H1 (cell line): ENCODE data around the gene COL26A1. TPM values are rescaled to one million over a fixed set of nuclear protein-coding genes. Genes with fewer than 3 reads are reported as not detected.

Experiments used
- CTCF ChIA-PET: fragments of 300-600 bp; sonication (Branson Sonifier 250); formaldehyde crosslinking; loops from one replicate; lab custom pipeline; 2021; ENCODE audit not compliant: partially characterized antibody; lab: Charles Lee
- POLR2A ChIA-PET: fragments of 300-600 bp; sonication (Branson Sonifier 250); formaldehyde crosslinking; loops from one replicate; lab custom pipeline; 2021; ENCODE audit warnings: inconsistent platforms; ENCODE audit not compliant: partially characterized antibody; lab: Charles Lee
- DNase-seq, 2 experiments: peaks; one replicate each; pipeline versions ENCODE4 v3.0.0 to v3.0.0-alpha.2; 2010 to 2022; ENCODE audit warnings: low spot score in 2 of 2, low read depth in 1 of 2, mixed read lengths in 1 of 2
- FAIRE-seq: peaks from 2 replicates; lab custom pipeline; 2011; peaks lifted over from hg19 to GRCh38; lab: Jason Lieb, UNC
- H2AFZ ChIP-seq: 2 replicates; pipeline ENCODE4 v1.8.1; 2012; ENCODE audit warnings: low read length, inconsistent platforms
- H2AK5ac ChIP-seq: 2 replicates; pipeline ENCODE4 v1.6.1; 2013; ENCODE audit warnings: low read depth, low read length
- H2BK120ac ChIP-seq: replicated peaks from 2 replicates; pipeline ENCODE3; 2013; ENCODE audit warnings: low read depth, low read length, inconsistent platforms
- H2BK12ac ChIP-seq: 2 replicates; pipeline ENCODE4 v1.6.1; 2013; ENCODE audit warnings: low read depth, low read length
- H2BK15ac ChIP-seq: 2 replicates; pipeline ENCODE4 v1.6.1; 2013; ENCODE audit warnings: low read length
- H2BK20ac ChIP-seq: 2 replicates; pipeline ENCODE4 v1.6.1; 2013; ENCODE audit warnings: low read length
- H2BK5ac ChIP-seq: 2 replicates; pipeline ENCODE4 v1.6.1; 2013; ENCODE audit warnings: low read depth, low read length
- H3K14ac ChIP-seq: 2 replicates; pipeline ENCODE4 v1.6.1; 2013; ENCODE audit warnings: inconsistent platforms; ENCODE audit not compliant: insufficient read length
- H3K18ac ChIP-seq: 2 replicates; pipeline ENCODE4 v1.6.1; 2013; ENCODE audit warnings: low read length; ENCODE audit errors: extremely low read depth
- H3K23ac ChIP-seq: 2 replicates; pipeline ENCODE4 v1.6.1; 2013; ENCODE audit warnings: inconsistent platforms; ENCODE audit not compliant: insufficient read length
- H3K23me2 ChIP-seq: 2 replicates; pipeline ENCODE4 v1.6.1; 2013; ENCODE audit warnings: low read depth, low read length
- H3K27ac ChIP-seq: 2 replicates; pipeline ENCODE4 v1.6.1; 2011; ENCODE audit warnings: low read depth, low read length, inconsistent platforms
- H3K27me3 ChIP-seq, 4 experiments: replicated peaks in 1 of 4; 1 replicate in 1 of 4; 2 replicates in 3 of 4; pipeline versions ENCODE4 v1.6.1 to v1.8.1; 2011 to 2013; ENCODE audit warnings: low read length in 3 of 4, mild to moderate bottlenecking in 3 of 4, inconsistent platforms in 2 of 4, mixed read lengths in 2 of 4, moderate library complexity in 1 of 4; ENCODE audit not compliant: control insufficient read depth in 3 of 4, insufficient read depth in 3 of 4; ENCODE audit errors: extremely low read depth in 1 of 4
- H3K36me3 ChIP-seq, 4 experiments: 2 replicates each; pipeline versions ENCODE4 v1.6.1 to v1.8.1; 2011 to 2013; ENCODE audit warnings: mild to moderate bottlenecking in 4 of 4, low read length in 3 of 4, moderate library complexity in 2 of 4, control low read depth in 1 of 4, inconsistent platforms in 1 of 4; ENCODE audit not compliant: insufficient read depth in 4 of 4, control insufficient read depth in 2 of 4
- H3K4ac ChIP-seq: replicated peaks from 2 replicates; pipeline ENCODE3; 2013; ENCODE audit warnings: low read length, low read depth, mixed read lengths, inconsistent platforms; ENCODE audit not compliant: insufficient read length
- H3K4me1 ChIP-seq, 4 experiments: replicated peaks in 1 of 4; 1 replicate in 1 of 4; 2 replicates in 3 of 4; pipeline versions ENCODE4 v1.6.1 to v1.8.1; 2011 to 2013; ENCODE audit warnings: low read length in 3 of 4, inconsistent platforms in 2 of 4, mixed read lengths in 1 of 4; ENCODE audit not compliant: insufficient read depth in 4 of 4, control insufficient read depth in 3 of 4
- H3K4me2 ChIP-seq, 2 experiments: 2 replicates each; pipeline versions ENCODE4 v1.6.1 to v1.8.1; 2011 to 2013; ENCODE audit warnings: low read depth in 2 of 2, low read length in 2 of 2, control low read depth in 1 of 2, inconsistent platforms in 1 of 2, mild to moderate bottlenecking in 1 of 2; ENCODE audit not compliant: insufficient read depth in 1 of 2
- H3K4me3 ChIP-seq, 4 experiments: fragments of 200-600, 300-600 bp in 1 of 4; sonication (generic), shearing (Covaris generic), sonication (Bioruptor Twin) in 1 of 4; 2 replicates each; pipeline versions ENCODE4 v1.5.1 to v1.8.1; 2011 to 2016; ENCODE audit warnings: low read length in 4 of 4, low read depth in 3 of 4, control low read depth in 2 of 4, inconsistent platforms in 2 of 4, mild to moderate bottlenecking in 2 of 4, mixed read lengths in 1 of 4, moderate library complexity in 1 of 4; ENCODE audit not compliant: insufficient read depth in 2 of 4; ENCODE audit errors: extremely low read depth in 1 of 4
- H3K56ac ChIP-seq: replicated peaks from 2 replicates; pipeline ENCODE3; 2013; ENCODE audit warnings: low read depth, mild to moderate bottlenecking, mixed read lengths, low read length, inconsistent platforms; ENCODE audit not compliant: insufficient read length
- H3K79me1 ChIP-seq: 2 replicates; pipeline ENCODE4 v1.6.1; 2013; ENCODE audit warnings: low read depth, low read length, control low read depth
- H3K79me2 ChIP-seq, 2 experiments: 2 replicates each; pipeline versions ENCODE4 v1.6.1 to v1.8.1; 2012 to 2013; ENCODE audit warnings: low read length in 2 of 2, mild to moderate bottlenecking in 2 of 2, inconsistent platforms in 1 of 2; ENCODE audit not compliant: insufficient read depth in 2 of 2, control insufficient read depth in 1 of 2
- H3K9ac ChIP-seq, 4 experiments: replicated peaks in 1 of 4; 1 replicate in 1 of 4; 2 replicates in 3 of 4; pipeline versions ENCODE4 v1.6.1 to v1.8.1; 2011 to 2013; ENCODE audit warnings: low read depth in 3 of 4, low read length in 3 of 4, control low read depth in 2 of 4, mild to moderate bottlenecking in 2 of 4, moderate library complexity in 2 of 4, inconsistent platforms in 1 of 4; ENCODE audit errors: extremely low read depth in 1 of 4
- H3K9me3 ChIP-seq, 2 experiments: 2 replicates each; pipeline versions ENCODE4 v1.6.1 to v1.8.1; 2012 to 2013; ENCODE audit warnings: mild to moderate bottlenecking in 2 of 2, moderate library complexity in 2 of 2, control low read depth in 1 of 2, inconsistent platforms in 1 of 2, low read depth in 1 of 2, low read length in 1 of 2, mixed read lengths in 1 of 2; ENCODE audit not compliant: insufficient read depth in 2 of 2
- H4K20me1 ChIP-seq, 2 experiments: replicated peaks in 1 of 2; 2 replicates each; pipeline versions ENCODE3 to v1.8.1; 2011 to 2013; ENCODE audit warnings: inconsistent platforms in 2 of 2, low read length in 2 of 2, mild to moderate bottlenecking in 1 of 2; ENCODE audit not compliant: insufficient read depth in 2 of 2, control insufficient read depth in 1 of 2
- H4K5ac ChIP-seq: 2 replicates; pipeline ENCODE4 v1.6.1; 2013; ENCODE audit warnings: low read length, low read depth, mixed read lengths, inconsistent platforms; ENCODE audit not compliant: insufficient read length
- H4K8ac ChIP-seq: 2 replicates; pipeline ENCODE4 v1.8.0; 2013; ENCODE audit warnings: mild to moderate bottlenecking, moderate library complexity, low read length, inconsistent platforms; ENCODE audit not compliant: insufficient read depth; ENCODE audit errors: extremely low read depth
- H4K91ac ChIP-seq: replicated peaks from 2 replicates; pipeline ENCODE3; 2013; ENCODE audit warnings: low read length, mixed read lengths, inconsistent platforms; ENCODE audit not compliant: insufficient read length
- WGBS, 2 experiments: shearing (Covaris generic) in 1 of 2; methylation state at CpG; one replicate each; pipeline versions ENCODE4 v1.1.6 to v1.1.7; 2013 to 2015; ENCODE audit warnings: low lambda C conversion rate in 2 of 2, mixed read lengths in 2 of 2, inconsistent platforms in 1 of 2, low coverage in 1 of 2, missing lambda C conversion rate in 1 of 2; ENCODE audit not compliant: insufficient replicate concordance in 2 of 2, insufficient coverage in 1 of 2, insufficient read length in 1 of 2; ENCODE audit errors: extremely low coverage in 1 of 2, missing lambda C conversion rate in 1 of 2; 5-methylcytosine and 5-hydroxymethylcytosine counted together
- polyA plus RNA-seq, 7 experiments: library from polyadenylated mRNA; depleted of rRNA in 3 of 7; stranded (reverse) in 5 of 7; unstranded in 2 of 7; fragments of >200 nt in 5 of 7; fragments of 200-250 nt in 2 of 7; gene quantifications; 1 replicate in 5 of 7; 2 replicates in 1 of 7; 4 replicates in 1 of 7; pipeline versions ENCODE4 v1.2.1 to v1.2.3, GENCODE V29; 2011 to 2013; ENCODE audit warnings: missing spikeins in 2 of 7, mixed read lengths in 2 of 7
- total RNA-seq: library from RNA; stranded (reverse); fragmentation: NEBNext Ultra II Directional; extraction: Animal tissue kit (Norgen Biotek cat#: 25700); gene quantifications from 2 replicates; pipeline ENCODE4 v1.2.1, GENCODE V29; 2021

Gene COL26A1
- total and polyA plus RNA-seq, 2 of the 8 experiments (the other 6 are each of a cell fraction or from before 2014, with no cell fraction given) = 51.1 to 68.8 TPM

- H3K27ac ChIP-seq = no peak overlapping the region
- DNase-seq = no peak
- peaks cover 0 to 5% of the 10 kb centered on the region in 2 experiments for H4K20me1 ChIP-seq
- H2BK5ac ChIP-seq = no peak overlapping the region
- no peak overlapping the region for H3K4me2 ChIP-seq
- no peak overlapping the region for H2BK15ac ChIP-seq
- POLR2A ChIA-PET = interaction anchor here (1.9 kb wide), 1 partner anchor 21 kb away, joined by 7 read pairs; no protein-coding TSS in a partner anchor
- no peak overlapping the region for H2BK12ac ChIP-seq
- no peaks in the 10 kb centered on the region for H3K79me1 ChIP-seq
- H4K91ac ChIP-seq = no peak overlapping the region
- peaks cover 0 to 6% (median under 1%) of the 10 kb centered on the region in 4 experiments; a peak in 3 of 7 replicates for H3K4me1 ChIP-seq
- no peak overlapping the region for H4K8ac ChIP-seq
- no peak overlapping the region for H2BK20ac ChIP-seq
- H4K5ac ChIP-seq = no peak overlapping the region
- no peak overlapping the region for H2AK5ac ChIP-seq
- 92% methylated on average over 4 of the region's 4 CpGs; no CpG with 5 or more reads in 1 of the 2 experiments for WGBS, 2 experiments
- H3K4ac ChIP-seq = no peak overlapping the region
- no peaks in the 10 kb centered on the region for H3K27me3 ChIP-seq
- CTCF ChIA-PET = interaction anchor here (0.5 to 2.5 kb wide), 10 partner anchors 9 to 211 kb away, joined by 3 to 12 read pairs (median 3); no protein-coding TSS in a partner anchor
- FAIRE-seq = no peak
- no peaks in the 10 kb centered on the region for H3K36me3 ChIP-seq
- H2AFZ ChIP-seq = no peak overlapping the region
- no peak overlapping the region for H3K18ac ChIP-seq
- no peak overlapping the region for H2BK120ac ChIP-seq
- H3K56ac ChIP-seq = no peak overlapping the region
- H3K4me3 ChIP-seq = no peak overlapping the region
- H3K23me2 ChIP-seq = peaks cover 5% of the 10 kb centered on the region; the same call in 1 of the 2 replicates
- no peaks in the 10 kb centered on the region for H3K79me2 ChIP-seq
- H3K9ac ChIP-seq = no peak overlapping the region
- no peak overlapping the region for H3K23ac ChIP-seq
- H3K14ac ChIP-seq = no peak overlapping the region
- H3K9me3 ChIP-seq = no peaks in the 10 kb centered on the region
These were observed 233.3 kb downstream of the COL26A1 start for GRCh38 chr7:101595766-101596537.
